IMR-90 (cell line): Measurements from ENCODE around the gene GABRR1. TPM values are rescaled to one million over a fixed set of nuclear protein-coding genes. Genes with fewer than 3 reads are reported as not detected.

Source experiments
- ATAC-seq: fragments of 200-7000 bp; cut with Tn5 transposase; 2 replicates; pipeline ENCODE4 v1.9.1; 2020; ENCODE audit warnings: low read depth, mild to moderate bottlenecking, moderate library complexity
- BruUV-seq: library from RNA; stranded (reverse); fragments of 400-500 nt; replicated peaks from 2 replicates; lab custom pipeline; 2021; lab: Mats Ljungman, UMichigan
- CTCF ChIA-PET: fragments of 300-600 bp; formaldehyde crosslinking; extraction: SDS; loops from one replicate; lab custom pipeline; 2021; ENCODE audit warnings: antibody characterized with exemption; lab: Yijun Ruan, JAX
- POLR2A ChIA-PET: fragments of 300-600 bp; sonication (Branson Sonifier 250); formaldehyde crosslinking; loops from one replicate; lab custom pipeline; 2022; ENCODE audit warnings: antibody characterized with exemption; ENCODE audit not compliant: unreplicated experiment; lab: Charles Lee
- DNase-seq: peaks from one replicate; pipeline ENCODE4 v3.0.0; 2013
- H2AFZ ChIP-seq: replicated peaks from 2 replicates; pipeline ENCODE3; 2013; ENCODE audit warnings: low read length, mild to moderate bottlenecking; ENCODE audit not compliant: poor library complexity
- H2AK5ac ChIP-seq: 2 replicates; pipeline ENCODE4 v1.6.1; 2013; ENCODE audit warnings: low read depth, low read length, inconsistent platforms
- H2AK9ac ChIP-seq: replicated peaks from 2 replicates; pipeline ENCODE3; 2013; ENCODE audit warnings: mild to moderate bottlenecking, low read depth, low read length, moderate library complexity; ENCODE audit not compliant: poor library complexity
- H2BK120ac ChIP-seq: 2 replicates; pipeline ENCODE4 v1.6.1; 2013; ENCODE audit warnings: low read depth, low read length, inconsistent platforms
- H2BK15ac ChIP-seq: 3 replicates; pipeline ENCODE4 v1.6.1; 2013; ENCODE audit warnings: low read depth, low read length, inconsistent platforms
- H2BK20ac ChIP-seq: 2 replicates; pipeline ENCODE4 v1.6.1; 2013; ENCODE audit warnings: low read depth, mild to moderate bottlenecking, inconsistent platforms, low read length, moderate library complexity
- H2BK5ac ChIP-seq: 2 replicates; pipeline ENCODE4 v1.6.1; 2013; ENCODE audit warnings: mild to moderate bottlenecking, low read depth, low read length, inconsistent platforms; ENCODE audit not compliant: poor library complexity, severe bottlenecking
- H3K14ac ChIP-seq: replicated peaks from 2 replicates; pipeline ENCODE4 v1.6.1; 2013; ENCODE audit warnings: low read depth, low read length, inconsistent platforms
- H3K18ac ChIP-seq: 2 replicates; pipeline ENCODE4 v1.6.1; 2013; ENCODE audit warnings: low read depth, low read length, control low read depth
- H3K23ac ChIP-seq: 2 replicates; pipeline ENCODE4 v1.6.1; 2013; ENCODE audit warnings: low read depth, low read length, inconsistent platforms
- H3K27ac ChIP-seq: 2 replicates; pipeline ENCODE4 v1.5.1; 2013; ENCODE audit warnings: mild to moderate bottlenecking, control low read depth, low read length; ENCODE audit not compliant: insufficient read depth
- H3K27me3 ChIP-seq: 2 replicates; pipeline ENCODE4 v1.6.1; 2013; ENCODE audit warnings: low read length; ENCODE audit not compliant: control insufficient read depth, insufficient read depth
- H3K36me3 ChIP-seq: 2 replicates; pipeline ENCODE4 v1.6.1; 2013; ENCODE audit warnings: low read length, mixed read lengths; ENCODE audit not compliant: control insufficient read depth, insufficient read depth
- H3K4ac ChIP-seq: 2 replicates; pipeline ENCODE4 v1.6.1; 2013; ENCODE audit warnings: low read depth, low read length, inconsistent platforms
- H3K4me1 ChIP-seq: 2 replicates; pipeline ENCODE4 v1.6.1; 2013; ENCODE audit warnings: low read length, mixed read lengths; ENCODE audit not compliant: control insufficient read depth, insufficient read depth
- H3K4me2 ChIP-seq: 2 replicates; pipeline ENCODE4 v1.6.1; 2013; ENCODE audit warnings: low read depth, mild to moderate bottlenecking, control low read depth, low read length, moderate library complexity
- H3K4me3 ChIP-seq: 2 replicates; pipeline ENCODE4 v1.5.1; 2013; ENCODE audit warnings: low read depth, mild to moderate bottlenecking, control low read depth, low read length, moderate library complexity; ENCODE audit not compliant: insufficient read depth
- H3K56ac ChIP-seq: 2 replicates; pipeline ENCODE4 v1.6.1; 2013; ENCODE audit warnings: low read length, inconsistent platforms; ENCODE audit not compliant: insufficient read depth; ENCODE audit errors: extremely low read depth
- H3K79me1 ChIP-seq, 2 experiments: 2 replicates each; pipeline ENCODE4 v1.6.1; 2013; ENCODE audit warnings: low read length in 2 of 2, inconsistent platforms in 1 of 2, low read depth in 1 of 2
- H3K9ac ChIP-seq: 2 replicates; pipeline ENCODE4 v1.6.1; 2013; ENCODE audit warnings: low read depth, low read length, control low read depth
- H3K9me1 ChIP-seq: 2 replicates; pipeline ENCODE4 v1.6.1; 2013; ENCODE audit warnings: low read length, inconsistent platforms; ENCODE audit not compliant: insufficient read depth
- H3K9me3 ChIP-seq: 2 replicates; pipeline ENCODE4 v1.6.1; 2013; ENCODE audit warnings: low read length; ENCODE audit not compliant: control insufficient read depth, insufficient read depth
- H4K20me1 ChIP-seq: 2 replicates; pipeline ENCODE4 v1.6.1; 2013; ENCODE audit warnings: low read length, inconsistent platforms; ENCODE audit not compliant: insufficient read depth
- H4K5ac ChIP-seq: 2 replicates; pipeline ENCODE4 v1.6.1; 2013; ENCODE audit warnings: mild to moderate bottlenecking, low read depth, low read length, control low read depth
- H4K8ac ChIP-seq, 2 experiments: 2 replicates each; pipeline ENCODE4 v1.6.1; 2013; ENCODE audit warnings: low read depth in 2 of 2, low read length in 2 of 2, control low read depth in 1 of 2, inconsistent platforms in 1 of 2
- H4K91ac ChIP-seq: 2 replicates; pipeline ENCODE4 v1.6.1; 2013; ENCODE audit warnings: low read depth, low read length, inconsistent platforms; ENCODE audit not compliant: insufficient read depth
- BHLHE40 ChIP-seq: fragments of 150-350 bp; IDR thresholded peaks from 2 replicates; pipeline ENCODE4 v1.6.1; 2016; ENCODE audit warnings: mild to moderate bottlenecking, low read depth, low read length
- CEBPB ChIP-seq: IDR thresholded peaks from 2 replicates; pipeline ENCODE4 v1.6.1; 2012; ENCODE audit warnings: low read depth, low read length, improper control_type of control experiment
- CHD1 ChIP-seq: IDR thresholded peaks from 2 replicates; pipeline ENCODE4 v1.6.1; 2012; ENCODE audit warnings: low read depth, low read length, improper control_type of control experiment
- FOS ChIP-seq: fragments of 150-350 bp; IDR thresholded peaks from 2 replicates; pipeline ENCODE4 v1.6.1; 2016; ENCODE audit warnings: low read depth, low read length
- MAZ ChIP-seq: IDR thresholded peaks from 2 replicates; pipeline ENCODE4 v1.6.1; 2012; ENCODE audit warnings: low read depth, mild to moderate bottlenecking, low read length, improper control_type of control experiment, moderate library complexity, borderline replicate concordance
- MXI1 ChIP-seq: IDR thresholded peaks from 2 replicates; pipeline ENCODE4 v1.6.1; 2012; ENCODE audit warnings: low read depth, mild to moderate bottlenecking, low read length, moderate library complexity, borderline replicate concordance
- NFE2L2 ChIP-seq: fragments of 150-350 bp; IDR thresholded peaks from 2 replicates; pipeline ENCODE4 v1.6.1; 2016; ENCODE audit warnings: low read depth, mild to moderate bottlenecking, low read length
- POLR2A ChIP-seq: IDR thresholded peaks from 2 replicates; pipeline ENCODE4 v1.6.1; 2012; ENCODE audit warnings: mild to moderate bottlenecking, low read depth, low read length
- RAD21 ChIP-seq: IDR thresholded peaks from 2 replicates; pipeline ENCODE4 v1.6.1; 2012; ENCODE audit warnings: low read length, improper control_type of control experiment
- RCOR1 ChIP-seq: IDR thresholded peaks from 2 replicates; pipeline ENCODE4 v1.6.1; 2012; ENCODE audit warnings: mild to moderate bottlenecking, low read length, improper control_type of control experiment; ENCODE audit not compliant: insufficient replicate concordance
- SMC3 ChIP-seq: fragments of 150-350 bp; IDR thresholded peaks from 2 replicates; pipeline ENCODE4 v1.6.1; 2016; ENCODE audit warnings: low read depth, mild to moderate bottlenecking, antibody characterized with exemption, low read length, moderate library complexity
- WGBS, 2 experiments: methylation state at CpG; one replicate each; pipeline versions ENCODE4 v1.1.5 to v1.1.7; 2013; ENCODE audit warnings: missing lambda C conversion rate in 2 of 2; ENCODE audit not compliant: insufficient read length in 1 of 2; ENCODE audit errors: extremely low coverage in 2 of 2; 5-methylcytosine and 5-hydroxymethylcytosine counted together
- dilution Hi-C: fragments of 300-500 bp; cut with HindIII; formaldehyde crosslinking; loops from one replicate; pipeline ENCODE4 v1.14.3; 2018; ENCODE audit warnings: low sequenced_read_pairs; ENCODE audit not compliant: unreplicated experiment
- in situ Hi-C: fragments of 300-500 bp; cut with MboI; formaldehyde crosslinking; loops from 3 replicates; pipeline ENCODE4 v1.14.3; 2019; ENCODE audit warnings: low sequenced_read_pairs, inconsistent platforms, mixed read lengths
- intact Hi-C: fragments of 100-400 bp; cut with micrococcal nuclease; formaldehyde crosslinking; loops from 2 replicates; pipeline ENCODE4 v1.10.0; 2022
- polyA plus RNA-seq, 3 experiments: library from polyadenylated mRNA; depleted of rRNA; stranded (reverse); fragments of >200 nt; gene quantifications; 2 replicates each; pipeline ENCODE4 v1.2.3, GENCODE V29; 2012; ENCODE audit warnings: low replicate concordance in 1 of 3
- total RNA-seq: library from RNA; depleted of rRNA; stranded (reverse); fragments of >200 nt; gene quantifications from 2 replicates; pipeline ENCODE4 v1.2.3, GENCODE V29; 2012
- TF ChIP-seq, protein P1 (sequence below): fragments of 150-350 bp; IDR thresholded peaks from 2 replicates; pipeline ENCODE4 v1.6.1; 2017; ENCODE audit warnings: mild to moderate bottlenecking, antibody characterized with exemption, low read length, low read depth
- TF ChIP-seq, protein P2 (sequence below): fragments of 150-350 bp; IDR thresholded peaks from 2 replicates; pipeline ENCODE4 v1.6.1; 2016; ENCODE audit warnings: low read depth, mild to moderate bottlenecking, low read length, moderate library complexity, borderline replicate concordance
- TF ChIP-seq, protein P3 (sequence below): conservative IDR thresholded peaks from 2 replicates; pipeline ENCODE4 v1.5.1; 2012; ENCODE audit warnings: mild to moderate bottlenecking, low read depth, low read length, improper control_type of control experiment

The GABRR1 gene
- total and polyA plus RNA-seq, 2 of the 4 experiments (the other 2 are of a cell fraction) = not detected

DNA sequence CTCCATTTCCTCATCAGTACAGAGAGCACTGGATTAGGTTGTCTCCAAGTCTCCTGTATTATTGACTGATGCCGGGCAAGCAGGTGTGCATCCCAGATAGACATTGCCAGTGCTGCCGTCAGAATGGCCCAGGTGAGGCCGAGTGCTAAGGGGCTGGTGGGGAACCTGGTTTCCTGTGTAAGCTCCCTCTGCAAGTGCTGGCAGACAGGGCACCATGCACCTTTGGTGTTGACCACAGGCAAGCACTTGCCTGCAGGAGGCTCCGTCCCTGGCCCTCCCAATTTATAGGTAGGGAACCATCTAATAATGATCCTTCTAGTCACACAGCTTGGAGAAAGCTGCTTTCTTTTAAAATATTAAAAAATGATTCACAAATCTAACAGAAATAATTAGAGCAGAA is 747 bp downstream of the GABRR1 start:
- no peak overlapping the region for H4K5ac ChIP-seq
- no peak overlapping the region for H3K18ac ChIP-seq
- H3K79me1 ChIP-seq = no peaks in the 10 kb centered on the region
- ATAC-seq (no peak), DNase-seq (no peak)
- no peak overlapping the region for H4K8ac ChIP-seq
- no peak overlapping the region for H2BK120ac ChIP-seq
- intact Hi-C loops = no loop called here
- H3K56ac ChIP-seq = no peak overlapping the region
- H3K23ac ChIP-seq = no peak overlapping the region
- dilution Hi-C loops = no loop called here
- H3K4me2 ChIP-seq = no peak overlapping the region
- POLR2A ChIA-PET = no interaction called here
- no peak overlapping the region for H3K14ac ChIP-seq
- TF ChIP-seq NFE2L2 = no peak
- TF ChIP-seq, protein P1, sequence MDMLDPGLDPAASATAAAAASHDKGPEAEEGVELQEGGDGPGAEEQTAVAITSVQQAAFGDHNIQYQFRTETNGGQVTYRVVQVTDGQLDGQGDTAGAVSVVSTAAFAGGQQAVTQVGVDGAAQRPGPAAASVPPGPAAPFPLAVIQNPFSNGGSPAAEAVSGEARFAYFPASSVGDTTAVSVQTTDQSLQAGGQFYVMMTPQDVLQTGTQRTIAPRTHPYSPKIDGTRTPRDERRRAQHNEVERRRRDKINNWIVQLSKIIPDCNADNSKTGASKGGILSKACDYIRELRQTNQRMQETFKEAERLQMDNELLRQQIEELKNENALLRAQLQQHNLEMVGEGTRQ = no peak
- no peak for TF ChIP-seq MAZ
- no peak for TF ChIP-seq CHD1
- TF ChIP-seq, protein P2, sequence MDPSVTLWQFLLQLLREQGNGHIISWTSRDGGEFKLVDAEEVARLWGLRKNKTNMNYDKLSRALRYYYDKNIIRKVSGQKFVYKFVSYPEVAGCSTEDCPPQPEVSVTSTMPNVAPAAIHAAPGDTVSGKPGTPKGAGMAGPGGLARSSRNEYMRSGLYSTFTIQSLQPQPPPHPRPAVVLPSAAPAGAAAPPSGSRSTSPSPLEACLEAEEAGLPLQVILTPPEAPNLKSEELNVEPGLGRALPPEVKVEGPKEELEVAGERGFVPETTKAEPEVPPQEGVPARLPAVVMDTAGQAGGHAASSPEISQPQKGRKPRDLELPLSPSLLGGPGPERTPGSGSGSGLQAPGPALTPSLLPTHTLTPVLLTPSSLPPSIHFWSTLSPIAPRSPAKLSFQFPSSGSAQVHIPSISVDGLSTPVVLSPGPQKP = no peak
- TF ChIP-seq, protein P3, sequence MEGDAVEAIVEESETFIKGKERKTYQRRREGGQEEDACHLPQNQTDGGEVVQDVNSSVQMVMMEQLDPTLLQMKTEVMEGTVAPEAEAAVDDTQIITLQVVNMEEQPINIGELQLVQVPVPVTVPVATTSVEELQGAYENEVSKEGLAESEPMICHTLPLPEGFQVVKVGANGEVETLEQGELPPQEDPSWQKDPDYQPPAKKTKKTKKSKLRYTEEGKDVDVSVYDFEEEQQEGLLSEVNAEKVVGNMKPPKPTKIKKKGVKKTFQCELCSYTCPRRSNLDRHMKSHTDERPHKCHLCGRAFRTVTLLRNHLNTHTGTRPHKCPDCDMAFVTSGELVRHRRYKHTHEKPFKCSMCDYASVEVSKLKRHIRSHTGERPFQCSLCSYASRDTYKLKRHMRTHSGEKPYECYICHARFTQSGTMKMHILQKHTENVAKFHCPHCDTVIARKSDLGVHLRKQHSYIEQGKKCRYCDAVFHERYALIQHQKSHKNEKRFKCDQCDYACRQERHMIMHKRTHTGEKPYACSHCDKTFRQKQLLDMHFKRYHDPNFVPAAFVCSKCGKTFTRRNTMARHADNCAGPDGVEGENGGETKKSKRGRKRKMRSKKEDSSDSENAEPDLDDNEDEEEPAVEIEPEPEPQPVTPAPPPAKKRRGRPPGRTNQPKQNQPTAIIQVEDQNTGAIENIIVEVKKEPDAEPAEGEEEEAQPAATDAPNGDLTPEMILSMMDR = no peak
- TF ChIP-seq RCOR1 = no peak
- TF ChIP-seq POLR2A = no peak
- TF ChIP-seq CEBPB = no peak
- TF ChIP-seq SMC3 = no peak
- TF ChIP-seq FOS = no peak
- TF ChIP-seq BHLHE40 = no peak
- TF ChIP-seq MXI1 = no peak
- no peak for TF ChIP-seq RAD21
- H2BK20ac ChIP-seq = no peak overlapping the region
- H3K4me3 ChIP-seq = no peak overlapping the region
- no peaks in the 10 kb centered on the region for H3K9me3 ChIP-seq
- H2AK9ac ChIP-seq = no peak overlapping the region
- WGBS, 2 experiments = 50% methylated on average over 2 of the region's 4 CpGs; no CpG with 5 or more reads in 1 of the 2 experiments
- no peak overlapping the region for H2AFZ ChIP-seq
- in situ Hi-C loops = no loop called here
- no peaks in the 10 kb centered on the region for H3K9me1 ChIP-seq
- H4K20me1 ChIP-seq = no peaks in the 10 kb centered on the region
- no peak overlapping the region for H2BK15ac ChIP-seq
- no peaks in the 10 kb centered on the region for H3K4me1 ChIP-seq
- H3K9ac ChIP-seq = no peak overlapping the region
- no TSS peak for BruUV-seq
- H2BK5ac ChIP-seq = no peak overlapping the region
- H4K91ac ChIP-seq = no peak overlapping the region
- H3K4ac ChIP-seq = no peak overlapping the region
- H2AK5ac ChIP-seq = no peak overlapping the region
- H3K27me3 ChIP-seq = peaks cover 4% of the 10 kb centered on the region
- CTCF ChIA-PET = no interaction called here
- no peak overlapping the region for H3K27ac ChIP-seq
- no peaks in the 10 kb centered on the region for H3K36me3 ChIP-seq
